Peyer's patch (tissue), 4 donors: ENCODE data around the gene RUNX1. TPM values are rescaled to one million over a fixed set of nuclear protein-coding genes. Genes with fewer than 3 reads are reported as not detected.

Experiments used
- DNase-seq, 3 donors: peaks; one replicate each; pipeline ENCODE4 v3.0.0-alpha.2; 2017 to 2019
- H3K27ac ChIP-seq, 4 donors: fragments of 200-600 bp; sonication (generic); one replicate each; pipeline ENCODE4 v1.5.1; 2016 to 2019
- H3K27me3 ChIP-seq, 2 donors: fragments of 200-600 bp; sonication (generic); one replicate each; pipeline ENCODE4 v1.5.1; 2019
- H3K36me3 ChIP-seq, 3 donors: fragments of 200-600 bp; sonication (generic); one replicate each; pipeline ENCODE4 v1.5.1; 2016 to 2019
- H3K4me1 ChIP-seq, 4 donors: fragments of 200-600 bp; sonication (generic); one replicate each; pipeline ENCODE4 v1.5.1; 2016 to 2019
- H3K4me3 ChIP-seq, 4 donors: fragments of 200-600 bp; sonication (generic); 1 replicate in 3 of 4; 2 replicates in 1 of 4; pipeline ENCODE4 v1.5.1; 2016 to 2019; ENCODE audit warnings: mild to moderate bottlenecking in 1 of 4
- H3K9me3 ChIP-seq, 4 donors: fragments of 200-600 bp; sonication (generic); one replicate each; pipeline ENCODE4 v1.5.1; 2016 to 2019; ENCODE audit warnings: mild to moderate bottlenecking in 1 of 4
- CTCF ChIP-seq, 6 experiments: fragments of 450-650 bp in 4 of 6; fragments of 200-600 bp in 2 of 6; sonication (generic) in 1 of 6; IDR thresholded peaks; one replicate each; pipeline ENCODE4 v1.5.1; 2017 to 2019; ENCODE audit warnings: antibody characterized with exemption in 6 of 6, mild to moderate bottlenecking in 3 of 6, moderate library complexity in 1 of 6
- POLR2A ChIP-seq, 2 donors: fragments of 450-650 bp; IDR thresholded peaks; one replicate each; pipeline ENCODE4 v1.5.1; 2017; ENCODE audit warnings: antibody characterized with exemption in 2 of 2, mild to moderate bottlenecking in 2 of 2, moderate library complexity in 2 of 2
- total RNA-seq, 4 donors: library from RNA; depleted of rRNA; stranded (reverse); fragments of >200 nt; gene quantifications; one replicate each; pipeline ENCODE4 v1.1.0, GENCODE V29; 2016

The RUNX1 gene
- total RNA-seq, 4 donors from 2014 or later, result 15.1 to 80.9 (median 24.1) TPM

GRCh38 chr21:35016071-35016470 is 33.0 kb downstream of the RUNX1 start:
- Histone ChIP-seq H3K9me3 (no peaks in the 10 kb centered on the region), H3K4me1 (peaks cover 0 to 22% (median 6%) of the 10 kb centered on the region in 4 donors), H3K27me3 (no peaks in the 10 kb centered on the region), H3K4me3 (no peak overlapping the region), H3K36me3 (no peaks in the 10 kb centered on the region), H3K27ac (peak overlapping the region in 2 of 4 donors; percentile 32 to 73)
- no peak for TF ChIP-seq POLR2A (IDR thresholded peaks at IDR 0.05)
- TF ChIP-seq CTCF (IDR thresholded peaks at IDR 0.05), result peak in 1 of 6 experiments; percentile 6
- DNase-seq, result peak in 1 of 3 donors; percentile 57

GRCh38 chr21:35015435-35016024 is 33.6 kb downstream of the RUNX1 start:
- H3K9me3 ChIP-seq, result no peaks in the 10 kb centered on the region
- H3K4me1 ChIP-seq, result peaks cover 0 to 18% (median 4%) of the 10 kb centered on the region in 4 donors
- H3K4me3 ChIP-seq, result no peak overlapping the region
- TF ChIP-seq CTCF (IDR thresholded peaks at IDR 0.05) (peak in 1 of 6 experiments; percentile 23), POLR2A (IDR thresholded peaks at IDR 0.05) (no peak)
- no peaks in the 10 kb centered on the region for H3K36me3 ChIP-seq
- H3K27ac ChIP-seq, result peak overlapping the region in 2 of 4 donors; percentile 32 to 73
- DNase-seq, result no peak
- no peaks in the 10 kb centered on the region for H3K27me3 ChIP-seq

GRCh38 chr21:35014302-35015041 is 34.6 kb downstream of the RUNX1 start:
- no peaks in the 10 kb centered on the region for H3K36me3 ChIP-seq
- H3K4me1 ChIP-seq, result peaks cover 0 to 9% (median 0%) of the 10 kb centered on the region in 4 donors
- DNase-seq, result no peak
- no peaks in the 10 kb centered on the region for H3K27me3 ChIP-seq
- no peaks in the 10 kb centered on the region for H3K9me3 ChIP-seq
- no peak for TF ChIP-seq CTCF (IDR thresholded peaks at IDR 0.05)
- TF ChIP-seq POLR2A (IDR thresholded peaks at IDR 0.05), result no peak
- no peak overlapping the region for H3K4me3 ChIP-seq
- H3K27ac ChIP-seq, result no peak overlapping the region

GRCh38 chr21:35011681-35012080 is 37.4 kb downstream of the RUNX1 start:
- Histone ChIP-seq H3K4me1 (no peaks in the 10 kb centered on the region), H3K36me3 (no peaks in the 10 kb centered on the region), H3K27me3 (no peaks in the 10 kb centered on the region), H3K27ac (no peak overlapping the region), H3K4me3 (no peak overlapping the region), H3K9me3 (no peaks in the 10 kb centered on the region)
- no peak for DNase-seq
- TF ChIP-seq POLR2A (IDR thresholded peaks at IDR 0.05), result no peak
- no peak for TF ChIP-seq CTCF (IDR thresholded peaks at IDR 0.05)

- Histone ChIP-seq H3K4me1 (no peaks in the 10 kb centered on the region), H3K27me3 (no peaks in the 10 kb centered on the region), H3K9me3 (no peaks in the 10 kb centered on the region), H3K4me3 (no peak overlapping the region), H3K36me3 (no peaks in the 10 kb centered on the region), H3K27ac (no peak overlapping the region)
- no peak for DNase-seq
- TF ChIP-seq CTCF (IDR thresholded peaks at IDR 0.05) (no peak), POLR2A (IDR thresholded peaks at IDR 0.05) (no peak)
Observed at GRCh38 chr21:35010447-35010846, 38.7 kb downstream of the RUNX1 start.
